Adipose tissue (tissue), 3 donors: ENCODE results near the gene LCE4A. TPM values are rescaled to one million over a fixed set of nuclear protein-coding genes. Genes with fewer than 3 reads are reported as not detected.

Source experiments
- H3K27ac ChIP-seq: one replicate; pipeline ENCODE4 v1.5.1; 2013; ENCODE audit warnings: low read depth, low read length
- WGBS, 3 donors: extraction: QIAGEN DNeasy Blood & Tissue Kit; methylation state at CpG; one replicate each; pipeline ENCODE4 v1.1.7; 2013; 5-methylcytosine and 5-hydroxymethylcytosine counted together
- polyA plus RNA-seq, 3 donors: library from polyadenylated mRNA; stranded (reverse); fragments of 200-250 nt; gene quantifications; one replicate each; pipeline ENCODE4 v1.2.3, GENCODE V29; 2013
- donor health status: healthy with polysubstance abuse.
- donor health status: Bipolar disorder and iron deficiency.
- donor health status: healthy.

The LCE4A gene
- polyA plus RNA-seq, 3 donors, result not detected

GRCh38 chr1:152743371-152744145 lies 35.6 kb downstream of the LCE4A start:
- WGBS, 3 donors, result 47 to 61% (median 50%) methylated on average over 2 of the region's 2 CpGs
- no peak overlapping the region for H3K27ac ChIP-seq

- 49 to 67% (median 56%) methylated on average over 4 of the region's 4 CpGs for WGBS, 3 donors
- H3K27ac ChIP-seq, result no peak overlapping the region
Measured at GRCh38 chr1:152745289-152745704, 37.3 kb downstream of the LCE4A start.

GRCh38 chr1:152745765-152746444 lies 37.9 kb downstream of the LCE4A start:
- no peak overlapping the region for H3K27ac ChIP-seq
- 62 to 73% (median 71%) methylated on average over 6 of the region's 6 CpGs for WGBS, 3 donors

- H3K27ac ChIP-seq, result no peak overlapping the region
- WGBS, 3 donors, result 16 to 31% (median 18%) methylated on average over 1 of the region's 1 CpG
Measured at GRCh38 chr1:152747831-152748230, 39.9 kb downstream of the LCE4A start.

- no peak overlapping the region for H3K27ac ChIP-seq
- 23 to 59% (median 40%) methylated on average over 1 of the region's 1 CpG for WGBS, 3 donors
Measured at GRCh38 chr1:152752225-152752624, 44.3 kb downstream of the LCE4A start.

GRCh38 chr1:152753586-152753985 lies 45.6 kb downstream of the LCE4A start:
- 24 to 41% (median 36%) methylated on average over 1 of the region's 1 CpG for whole genome bisulfite sequencing, 3 donors
- no peak overlapping the region for H3K27ac ChIP-seq

GRCh38 chr1:152756872-152757271 lies 48.9 kb downstream of the LCE4A start:
- 73 to 86% (median 78%) methylated on average over 1 to 2 of the region's 2 CpGs for WGBS, 3 donors
- no peak overlapping the region for H3K27ac ChIP-seq

- WGBS, 3 donors, result 63 to 73% (median 70%) methylated on average over 6 of the region's 6 CpGs
- no peak within 1 kb of the TSS for H3K27ac ChIP-seq
Measured at GRCh38 chr1:152757747-152758146, 49.8 kb downstream of the LCE4A start, which contains the start of gene KPRP. KPRP (plus strand) TSS chr1:152758025; CDS start chr1:152759589, 1,564 bp downstream.

GRCh38 chr1:152758636-152759035 lies 50.7 kb downstream of the LCE4A start:
- H3K27ac ChIP-seq, result no peak overlapping the region
- whole genome bisulfite sequencing, 3 donors, result 60 to 72% (median 67%) methylated on average over 4 of the region's 4 CpGs

Other genes starting within 250 kb of the LCE4A start
- not detected for gene LCE5A, start 197.4 kb upstream of the LCE4A start, polyA plus RNA-seq
- gene CRCT1, start 193.7 kb upstream of the LCE4A start, polyA plus RNA-seq, result under 1 TPM in 1 of 3 donors, not detected in 2; 0.52 TPM
- gene LCE3E, start 141.4 kb upstream of the LCE4A start, polyA plus RNA-seq, result not detected
- gene LCE3D, start 127.6 kb upstream of the LCE4A start, polyA plus RNA-seq, result not detected
- not detected for gene LCE3C, start 107.9 kb upstream of the LCE4A start, polyA plus RNA-seq
- not detected for gene LCE3B, start 94.3 kb upstream of the LCE4A start, polyA plus RNA-seq
- not detected for gene LCE3A, start 85.1 kb upstream of the LCE4A start, polyA plus RNA-seq
- gene LCE2D, start 44.8 kb upstream of the LCE4A start, polyA plus RNA-seq, result not detected
- gene LCE2C, start 32.9 kb upstream of the LCE4A start, polyA plus RNA-seq, result not detected
- gene LCE2B, start 22.0 kb upstream of the LCE4A start, polyA plus RNA-seq, result not detected
- gene LCE2A, start 9.8 kb upstream of the LCE4A start, polyA plus RNA-seq, result not detected
- gene KPRP, start 49.9 kb downstream of the LCE4A start, polyA plus RNA-seq, result not detected
- not detected for gene LCE1F, start 67.0 kb downstream of the LCE4A start, polyA plus RNA-seq
- gene LCE1E, start 78.1 kb downstream of the LCE4A start, polyA plus RNA-seq, result not detected
- not detected for gene LCE1D, start 88.6 kb downstream of the LCE4A start, polyA plus RNA-seq
- gene LCE1C, start 98.5 kb downstream of the LCE4A start, polyA plus RNA-seq, result not detected
- gene LCE1B, start 103.8 kb downstream of the LCE4A start, polyA plus RNA-seq, result not detected
- gene LCE1A, start 119.3 kb downstream of the LCE4A start, polyA plus RNA-seq, result not detected
- gene LCE6A, start 134.7 kb downstream of the LCE4A start, polyA plus RNA-seq, result not detected
- gene LCE7A, start 151.8 kb downstream of the LCE4A start, polyA plus RNA-seq, result not detected
- gene SMCP, start 170.2 kb downstream of the LCE4A start, polyA plus RNA-seq, result not detected
- under 1 TPM in 2 of 3 donors, not detected in 1; 0.06 to 0.40 TPM for gene IVL, start 200.4 kb downstream of the LCE4A start, polyA plus RNA-seq
- not detected for gene SPRR5, start 239.0 kb downstream of the LCE4A start, polyA plus RNA-seq